K562 (cell line): ENCODE data around the gene IQSEC3. TPM values are rescaled to one million over a fixed set of nuclear protein-coding genes. Genes with fewer than 3 reads are reported as not detected.

ENCODE experiments used
- ATAC-seq: fragments of 200-7000 bp; cut with Tn5 transposase; 3 replicates; pipeline ENCODE4 v1.9.1; 2020; ENCODE audit warnings: moderate library complexity
- BruUV-seq: library from RNA; stranded (reverse); fragments of 400-500 nt; replicated peaks from 2 replicates; lab custom pipeline; 2021; lab: Mats Ljungman, UMichigan
- CTCF ChIA-PET: fragments of 300-600 bp; formaldehyde crosslinking; extraction: SDS; loops from one replicate; lab custom pipeline; 2021; ENCODE audit warnings: low intra/inter-chr PET ratio; lab: Yijun Ruan, JAX
- POLR2A ChIA-PET: fragments of 300-600, 350-650 bp; sonication (Branson Sonifier 250); formaldehyde crosslinking; extraction: SDS; loops from one replicate; lab custom pipeline; 2021; ENCODE audit warnings: antibody characterized with exemption, inconsistent platforms; lab: Yijun Ruan, JAX
- DNase-seq, 4 experiments: peaks; one replicate each; pipeline versions ENCODE4 v3.0.0 to v3.0.0-alpha.2; 2011 to 2018; ENCODE audit warnings: low spot score in 3 of 4, mixed read lengths in 3 of 4; ENCODE audit errors: extremely low read depth in 1 of 4
- FAIRE-seq: peaks from 2 replicates; lab custom pipeline; 2011; peaks lifted over from hg19 to GRCh38; lab: Jason Lieb, UNC
- H2AFZ ChIP-seq: 2 replicates; pipeline ENCODE4 v1.6.0; 2011; ENCODE audit warnings: low read depth, low read length, control low read depth, inconsistent platforms
- H3K27ac ChIP-seq: fragments of 200-600 bp; 3 replicates; pipeline ENCODE4 v1.8.0; 2011; ENCODE audit warnings: low read depth, mild to moderate bottlenecking, control low read depth, inconsistent platforms, low read length, moderate library complexity, mixed read lengths; ENCODE audit errors: extremely low read depth
- H3K27me3 ChIP-seq, 2 experiments: fragments of 300-600 bp in 1 of 2; 2 replicates in 1 of 2; 3 replicates in 1 of 2; pipeline versions ENCODE4 v1.6.0 to v1.8.0; 2011; ENCODE audit warnings: inconsistent platforms in 2 of 2, low read length in 2 of 2, mild to moderate bottlenecking in 1 of 2, mixed read lengths in 1 of 2, moderate library complexity in 1 of 2; ENCODE audit not compliant: control insufficient read depth in 2 of 2, insufficient read depth in 2 of 2
- H3K36me3 ChIP-seq: fragments of 300-600 bp; 3 replicates; pipeline ENCODE4 v1.8.0; 2011; ENCODE audit warnings: mild to moderate bottlenecking, low read length, inconsistent platforms; ENCODE audit not compliant: control insufficient read depth, insufficient read depth
- H3K4me1 ChIP-seq, 2 experiments: fragments of 200-600 bp in 1 of 2; replicated peaks in 1 of 2; 2 replicates in 1 of 2; 3 replicates in 1 of 2; pipeline versions ENCODE4 v1.5.1 to v1.8.0; 2011; ENCODE audit warnings: inconsistent platforms in 2 of 2, low read length in 2 of 2, mild to moderate bottlenecking in 1 of 2, mixed read lengths in 1 of 2, moderate library complexity in 1 of 2; ENCODE audit not compliant: control insufficient read depth in 2 of 2, insufficient read depth in 2 of 2
- H3K4me2 ChIP-seq: 2 replicates; pipeline ENCODE4 v1.6.1; 2011; ENCODE audit warnings: low read length, control low read depth, inconsistent platforms, mixed read lengths; ENCODE audit not compliant: insufficient read depth
- H3K4me3 ChIP-seq: fragments of 200-600 bp; sonication (generic), shearing (Covaris generic); 2 replicates; pipeline ENCODE4 v1.5.1; 2016; ENCODE audit warnings: control low read depth, inconsistent platforms
- H3K79me2 ChIP-seq: fragments of 200-600 bp; 3 replicates; pipeline ENCODE4 v1.8.0; 2011; ENCODE audit warnings: low read length, inconsistent platforms; ENCODE audit not compliant: control insufficient read depth, insufficient read depth
- H3K9ac ChIP-seq, 2 experiments: 2 replicates each; pipeline versions ENCODE4 v1.6.0 to v1.6.1; 2011; ENCODE audit warnings: low read depth in 2 of 2, low read length in 2 of 2, control low read depth in 1 of 2, inconsistent platforms in 1 of 2, mild to moderate bottlenecking in 1 of 2, mixed read lengths in 1 of 2; ENCODE audit not compliant: insufficient read depth in 1 of 2
- H3K9me1 ChIP-seq: one replicate; pipeline ENCODE4 v1.6.0; 2011; ENCODE audit warnings: inconsistent platforms, mild to moderate bottlenecking, low read length, moderate library complexity; ENCODE audit not compliant: control insufficient read depth, insufficient read depth
- H3K9me3 ChIP-seq: replicated peaks from 2 replicates; pipeline ENCODE4 v1.5.1; 2011; ENCODE audit warnings: low read depth, low read length, inconsistent platforms; ENCODE audit not compliant: control insufficient read depth, insufficient read depth
- H4K20me1 ChIP-seq: replicated peaks from 2 replicates; pipeline ENCODE4 v1.6.1; 2011; ENCODE audit warnings: low read length, inconsistent platforms, mixed read lengths; ENCODE audit not compliant: control insufficient read depth, insufficient read depth
- ATF3 ChIP-seq, 2 experiments: fragments of 450-650 bp in 1 of 2; sonication (generic) in 1 of 2; formaldehyde crosslinking in 1 of 2; IDR thresholded peaks in 1 of 2; conservative IDR thresholded peaks in 1 of 2; 2 replicates each; pipeline versions ENCODE4 v1.6.1 to v1.8.1; 2016 to 2023; ENCODE audit warnings: mild to moderate bottlenecking in 2 of 2, moderate library complexity in 2 of 2, inconsistent platforms in 1 of 2, missing genetic modification reagents in 1 of 2
- CTCF ChIP-seq, 3 experiments: IDR thresholded peaks in 2 of 3; conservative IDR thresholded peaks in 1 of 3; 2 replicates each; pipeline ENCODE4 v1.5.1; 2011 to 2012; ENCODE audit warnings: low read length in 3 of 3, mild to moderate bottlenecking in 3 of 3, control low read depth in 2 of 3, improper control_type of control experiment in 1 of 3, inconsistent platforms in 1 of 3, low read depth in 1 of 3, mixed read lengths in 1 of 3, moderate library complexity in 1 of 3; ENCODE audit not compliant: insufficient read depth in 2 of 3
- PCBP1 ChIP-seq: fragments of 200-400 bp; formaldehyde crosslinking; IDR thresholded peaks from 2 replicates; pipeline ENCODE4 v1.6.1; 2018; ENCODE audit warnings: mild to moderate bottlenecking, low read depth, low read length; ENCODE audit not compliant: poor library complexity, severe bottlenecking
- SAFB2 ChIP-seq: fragments of 200-400 bp; formaldehyde crosslinking; IDR thresholded peaks from 2 replicates; pipeline ENCODE4 v1.6.1; 2018; ENCODE audit warnings: borderline replicate concordance, low read length, low read depth, moderate library complexity; ENCODE audit not compliant: severe bottlenecking
- ZNF274 ChIP-seq: IDR thresholded peaks from 2 replicates; pipeline ENCODE4 v1.6.1; 2011; ENCODE audit warnings: low read depth, mild to moderate bottlenecking, low read length, moderate library complexity, borderline replicate concordance
- ZNF280B ChIP-seq: fragments of 250-450 bp; sonication (Bioruptor Pico); IDR thresholded peaks from 2 replicates; pipeline ENCODE4 v1.5.1; 2021; ENCODE audit warnings: mild to moderate bottlenecking
- WGBS: fragments of 100-300 bp; shearing (Covaris generic); methylation state at CpG from one replicate; pipeline ENCODE4 v1.1.6; 2016; ENCODE audit warnings: low coverage, mixed read lengths; ENCODE audit not compliant: insufficient coverage; ENCODE audit errors: missing lambda C conversion rate; 5-methylcytosine and 5-hydroxymethylcytosine counted together
- in situ Hi-C: fragments of 300-500 bp; cut with MboI; formaldehyde crosslinking; loops from 4 replicates; pipeline ENCODE4 v1.15.0; 2018; ENCODE audit warnings: inconsistent platforms, mixed read lengths
- intact Hi-C: fragments of 100-400 bp; cut with micrococcal nuclease; formaldehyde crosslinking; loops from 2 replicates; pipeline ENCODE4 v1.14.2; 2022
- polyA plus RNA-seq, 8 experiments: library from polyadenylated mRNA; depleted of rRNA in 4 of 8; stranded (reverse) in 5 of 8; unstranded in 3 of 8; fragments of >200 nt; fragmentation: Nextera tagmentation in 2 of 8; fragmentation: Illumina TruSeq in 1 of 8; extraction: Ambion mirVana in 2 of 8; extraction: Trizol in 1 of 8; gene quantifications; 2 replicates each; pipeline versions ENCODE4 v1.2.1 to v1.2.3, GENCODE V29; 2011 to 2014; ENCODE audit warnings: inconsistent platforms in 1 of 8, missing spikeins in 1 of 8
- total RNA-seq, 7 experiments: library from RNA; depleted of rRNA in 6 of 7; stranded (reverse); fragments of >200 nt in 6 of 7; fragmentation: Illumina TruSeq in 2 of 7; extraction: Trizol in 2 of 7; gene quantifications; 2 replicates each; pipeline versions ENCODE4 v1.2.1 to v1.2.3, GENCODE V29; 2011 to 2021; ENCODE audit warnings: low replicate concordance in 1 of 7

The IQSEC3 gene
- total and polyA plus RNA-seq, 9 of the 15 experiments (the other 6 are each of a cell fraction or from before 2014, with no cell fraction given): under 0.01 to 0.25 (median 0.08) TPM; not detected in 3

GRCh38 chr12:129001-129400, 62.4 kb downstream of the IQSEC3 start:
- Histone ChIP-seq H3K4me2 (no peak overlapping the region), H3K9ac (no peak overlapping the region), H3K27me3 (peaks cover 4 to 45% of the 10 kb centered on the region in 2 experiments; a peak in 4 of 5 replicates), H3K9me3 (no peaks in the 10 kb centered on the region), H3K9me1 (no peaks in the 10 kb centered on the region), H3K27ac (no peak overlapping the region), H3K79me2 (no peaks in the 10 kb centered on the region), H4K20me1 (no peaks in the 10 kb centered on the region), H2AFZ (no peak overlapping the region), H3K4me3 (no peak overlapping the region), H3K4me1 (peaks cover 6 to 8% of the 10 kb centered on the region in 2 experiments; a peak in 4 of 5 replicates), H3K36me3 (no peaks in the 10 kb centered on the region)
- 11% methylated on average over 8 of the region's 10 CpGs for WGBS
- BruUV-seq: no TSS peak
- in situ Hi-C loops (no loop called here), intact Hi-C loops (no loop called here)
- ChIA-PET CTCF (no interaction called here), POLR2A (interaction anchor here (0.7 kb wide), 1 partner anchor 56 kb away, joined by 3 read pairs; no protein-coding TSS in a partner anchor)
- FAIRE-seq (no peak), DNase-seq (no peak), ATAC-seq (no peak)
- TF ChIP-seq ATF3 (IDR thresholded peaks at IDR 0.05): no peak
- no peak for TF ChIP-seq ATF3 (CRISPR knock-in tag; conservative IDR thresholded peaks at IDR 0.05)
- TF ChIP-seq ZNF274: no peak
- TF ChIP-seq CTCF (IDR thresholded peaks at IDR 0.05 in 2 of 3, conservative IDR thresholded peaks at IDR 0.05 in 1 of 3; ENCODE audit: insufficient read depth in 2 of 3, low read depth in 1 of 3, low read length in 3 of 3): no peak
- no peak for TF ChIP-seq ZNF280B (CRISPR knock-in tag)
- no peak for TF ChIP-seq SAFB2
- no peak for TF ChIP-seq PCBP1
